Stimulated activated effector memory CD8-positive, alpha-beta T cell treated with anti-CD3 and anti-CD28 coated beads, Interleukin-12 subunit alpha, Interleukin-12 subunit beta, amount 100 ng/mL, for 72 hours (primary cell): ENCODE measurements around the gene GREB1.

Experiments
- ATAC-seq: fragments of 150-1000 bp; cut with Tn5 transposase; 2 replicates; pipeline ENCODE4 v1.10.0; 2021
- DNase-seq, 2 donors: peaks; one replicate each; pipeline ENCODE4 v3.0.0; 2021 to 2022; ENCODE audit warnings: low spot score in 2 of 2
- H3K27ac Mint-ChIP-seq: one replicate; pipeline ENCODE4 v1.8.0; 2022; ENCODE audit warnings: mild to moderate bottlenecking, mixed read lengths
- H3K36me3 Mint-ChIP-seq: one replicate; pipeline ENCODE4 v1.8.0; 2022; ENCODE audit warnings: mild to moderate bottlenecking, mixed read lengths
- H3K4me1 Mint-ChIP-seq: one replicate; pipeline ENCODE4 v1.8.0; 2022; ENCODE audit warnings: mixed read lengths
- H3K4me3 Mint-ChIP-seq: one replicate; pipeline ENCODE4 v1.8.0; 2022; ENCODE audit warnings: mild to moderate bottlenecking, mixed read lengths
- H3K9me3 Mint-ChIP-seq: one replicate; pipeline ENCODE4 v1.8.0; 2022; ENCODE audit warnings: mixed read lengths

Gene GREB1

DNA sequence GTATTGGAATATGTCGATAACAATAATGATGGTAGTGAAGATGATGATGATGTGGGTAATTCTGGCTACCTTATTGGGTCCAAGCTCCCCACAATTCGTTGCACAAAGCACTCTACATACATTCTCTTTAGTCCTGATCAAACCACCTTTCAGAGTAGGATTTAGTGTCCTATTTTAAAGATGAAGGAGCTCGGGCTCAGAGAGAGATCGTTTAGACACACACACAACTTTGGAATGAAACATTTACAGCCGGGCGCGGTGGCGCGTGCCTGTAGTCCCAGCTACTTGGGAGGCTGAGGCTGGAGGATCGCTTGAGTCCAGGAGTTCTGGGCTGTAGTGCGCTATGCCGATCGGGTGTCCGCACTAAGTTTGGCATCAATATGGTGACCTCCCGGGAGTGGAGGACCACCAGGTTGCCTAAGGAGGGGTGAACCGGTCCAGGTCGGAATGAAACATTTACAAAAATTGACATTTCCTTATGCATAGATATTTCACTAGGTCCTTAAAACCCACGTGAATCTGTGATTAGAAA lies 50.7 kb downstream of the GREB1 start:
- ATAC-seq = no peak
- peaks cover 25% of the 10 kb centered on the region for H3K4me1 Mint-ChIP-seq
- H3K9me3 Mint-ChIP-seq = no peaks in the 10 kb centered on the region
- no peak overlapping the region for H3K4me3 Mint-ChIP-seq
- peak overlapping the region; percentile 27 for H3K27ac Mint-ChIP-seq
- H3K36me3 Mint-ChIP-seq = no peaks in the 10 kb centered on the region
- DNase-seq = no peak

DNA sequence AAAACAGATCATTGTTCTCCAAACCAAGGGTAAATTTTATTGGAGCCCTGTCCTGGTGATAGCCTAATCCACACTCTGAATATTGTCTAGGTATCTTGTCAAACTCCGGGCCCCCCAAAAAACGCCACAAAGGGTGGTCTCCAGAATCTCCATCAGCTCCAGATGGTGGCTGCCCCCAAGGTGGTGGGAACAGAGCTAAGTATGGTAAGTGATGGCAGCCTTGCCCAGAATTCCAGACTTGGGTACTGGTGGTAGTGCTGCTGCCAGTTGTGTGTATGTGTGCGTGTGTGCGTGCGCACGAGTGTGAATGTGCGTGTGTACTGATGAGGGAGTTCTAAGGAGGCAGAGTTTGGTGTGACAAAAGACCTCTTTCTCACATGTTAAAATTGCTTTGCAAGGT lies 51.2 kb downstream of the GREB1 start:
- H3K27ac Mint-ChIP-seq = no peak overlapping the region

DNA sequence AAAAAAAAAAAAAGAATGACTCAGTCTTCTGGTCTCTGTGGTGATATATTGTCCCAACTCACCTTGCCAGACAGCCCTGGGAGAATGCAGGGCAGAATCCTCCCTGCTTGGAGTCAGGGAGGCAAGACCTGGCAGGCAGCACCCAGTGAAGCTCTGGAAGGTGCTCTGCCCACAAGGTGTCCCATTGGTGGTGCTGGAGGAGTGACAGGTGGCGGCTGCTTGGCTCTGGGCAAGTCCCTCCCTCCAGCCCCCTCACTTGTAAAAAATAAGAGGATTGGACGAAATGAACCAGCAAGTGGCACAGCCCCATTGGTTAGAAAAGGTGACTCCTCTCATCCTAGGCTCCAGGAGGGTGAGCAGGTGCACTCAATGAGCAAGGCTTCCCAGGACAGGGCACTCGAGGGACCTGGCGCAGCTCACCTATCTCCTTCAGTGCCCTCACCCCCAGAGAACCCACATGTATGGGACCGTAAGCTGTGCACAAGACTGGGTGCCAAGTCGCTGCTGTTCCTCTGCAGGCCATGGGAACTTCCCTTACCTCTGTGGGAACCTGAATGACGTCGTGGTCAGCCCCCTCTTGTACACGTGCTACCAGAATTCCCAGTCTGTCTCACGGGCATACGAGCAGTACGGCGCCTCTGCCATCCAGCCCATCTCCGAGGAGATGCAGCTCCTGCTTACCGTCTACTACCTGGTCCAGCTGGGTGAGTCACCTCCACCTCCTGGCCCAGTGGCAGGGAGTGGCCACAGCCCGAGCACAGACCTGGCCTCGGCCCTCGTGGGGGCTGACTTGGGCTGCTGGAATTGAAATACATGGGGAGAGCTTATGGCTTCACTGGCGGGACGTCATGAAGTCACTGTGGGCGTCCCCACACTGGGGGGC lies 54.6 kb downstream of the GREB1 start:
- Mint-ChIP-seq H3K27ac (no peak overlapping the region), H3K9me3 (no peaks in the 10 kb centered on the region), H3K36me3 (no peaks in the 10 kb centered on the region), H3K4me1 (peaks cover 11% of the 10 kb centered on the region), H3K4me3 (no peak overlapping the region)
- DNase-seq (no peak), ATAC-seq (no peak)

More for the DNA sequence above, 51.2 kb downstream of the GREB1 start:
- ATAC-seq (no peak), DNase-seq (no peak)
- Mint-ChIP-seq H3K4me1 (peaks cover 21% of the 10 kb centered on the region), H3K4me3 (no peak overlapping the region), H3K9me3 (no peaks in the 10 kb centered on the region), H3K36me3 (no peaks in the 10 kb centered on the region)

DNA sequence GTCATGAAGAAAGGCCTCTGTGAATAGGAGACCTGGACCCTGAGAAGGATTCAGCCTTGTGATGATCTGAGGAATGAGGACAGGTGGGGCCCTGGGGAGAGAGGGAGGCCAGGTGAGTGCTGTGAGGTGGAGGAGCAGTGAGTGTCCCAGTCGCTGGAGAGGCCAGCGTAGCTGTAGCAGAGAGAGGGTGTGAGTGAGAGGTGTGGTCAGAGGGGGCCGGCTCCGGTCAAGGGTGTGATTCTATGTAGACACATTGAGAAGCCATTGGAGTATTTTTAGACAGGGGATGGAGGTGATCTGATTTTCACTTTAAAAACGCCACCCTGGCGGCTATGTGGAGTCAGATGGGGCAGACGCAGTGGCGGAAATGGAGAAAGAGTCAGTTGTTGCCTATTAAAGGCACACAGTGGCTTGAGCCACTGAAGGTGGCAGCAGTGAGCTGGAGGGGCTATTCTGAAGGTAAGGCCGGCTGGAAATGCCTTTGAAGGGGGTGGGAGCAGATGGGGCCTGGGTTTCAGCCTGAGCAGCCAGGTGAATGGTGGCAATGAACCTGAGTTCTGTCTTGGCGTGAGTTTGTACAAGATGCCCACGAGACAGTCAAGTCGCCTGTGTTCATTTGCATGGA lies 55.6 kb downstream of the GREB1 start:
- no peak overlapping the region for H3K27ac Mint-ChIP-seq
- H3K4me3 Mint-ChIP-seq = no peak overlapping the region
- H3K9me3 Mint-ChIP-seq = no peaks in the 10 kb centered on the region

DNA sequence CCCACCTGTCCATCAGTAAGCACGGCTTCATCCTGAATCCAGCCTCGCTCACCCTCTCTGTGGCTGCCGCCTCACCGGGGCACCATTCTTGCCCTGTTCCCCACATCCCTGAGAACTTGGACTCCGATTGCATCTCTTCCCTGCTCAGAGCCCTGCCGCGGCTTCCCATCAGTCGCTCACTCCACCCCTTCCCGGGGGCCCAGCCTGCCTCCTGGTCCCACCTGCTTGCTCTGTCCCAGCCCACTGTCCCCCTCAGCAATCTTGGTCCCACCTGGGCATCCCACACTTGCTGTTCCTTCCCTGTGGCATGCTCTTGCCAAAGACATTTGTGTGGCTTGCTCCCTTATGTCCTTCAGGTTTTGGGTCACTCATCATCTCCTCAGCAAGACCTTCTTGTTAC lies 56.3 kb downstream of the GREB1 start:
- H3K9me3 Mint-ChIP-seq = no peaks in the 10 kb centered on the region
- no peaks in the 10 kb centered on the region for H3K4me1 Mint-ChIP-seq
- DNase-seq (no peak), ATAC-seq (no peak)
- H3K27ac Mint-ChIP-seq = no peak overlapping the region
- H3K36me3 Mint-ChIP-seq = no peaks in the 10 kb centered on the region
- no peak overlapping the region for H3K4me3 Mint-ChIP-seq

More for the DNA sequence above, 55.6 kb downstream of the GREB1 start:
- no peaks in the 10 kb centered on the region for H3K36me3 Mint-ChIP-seq
- ATAC-seq (no peak), DNase-seq (no peak)
- H3K4me1 Mint-ChIP-seq = peaks cover 2% of the 10 kb centered on the region

DNA sequence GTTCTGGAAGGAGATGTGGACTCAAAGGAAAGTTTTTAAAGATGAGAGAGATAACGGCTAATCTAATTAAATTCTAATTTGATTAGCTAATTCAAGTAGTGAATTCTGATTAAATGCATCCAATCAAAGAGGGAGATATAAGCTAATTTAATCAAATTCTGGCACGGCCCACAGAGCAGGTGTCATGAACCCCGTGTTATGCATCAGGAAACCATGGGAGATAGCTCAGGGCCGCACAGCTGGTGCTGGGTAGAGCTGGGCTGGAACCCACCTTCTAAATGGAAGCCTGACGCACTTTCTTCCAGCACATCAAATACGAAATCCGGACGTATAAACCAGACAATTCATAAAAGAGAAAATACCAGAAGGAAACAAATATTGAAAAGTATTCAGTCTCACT lies 57.2 kb downstream of the GREB1 start:
- no peak for ATAC-seq

DNA sequence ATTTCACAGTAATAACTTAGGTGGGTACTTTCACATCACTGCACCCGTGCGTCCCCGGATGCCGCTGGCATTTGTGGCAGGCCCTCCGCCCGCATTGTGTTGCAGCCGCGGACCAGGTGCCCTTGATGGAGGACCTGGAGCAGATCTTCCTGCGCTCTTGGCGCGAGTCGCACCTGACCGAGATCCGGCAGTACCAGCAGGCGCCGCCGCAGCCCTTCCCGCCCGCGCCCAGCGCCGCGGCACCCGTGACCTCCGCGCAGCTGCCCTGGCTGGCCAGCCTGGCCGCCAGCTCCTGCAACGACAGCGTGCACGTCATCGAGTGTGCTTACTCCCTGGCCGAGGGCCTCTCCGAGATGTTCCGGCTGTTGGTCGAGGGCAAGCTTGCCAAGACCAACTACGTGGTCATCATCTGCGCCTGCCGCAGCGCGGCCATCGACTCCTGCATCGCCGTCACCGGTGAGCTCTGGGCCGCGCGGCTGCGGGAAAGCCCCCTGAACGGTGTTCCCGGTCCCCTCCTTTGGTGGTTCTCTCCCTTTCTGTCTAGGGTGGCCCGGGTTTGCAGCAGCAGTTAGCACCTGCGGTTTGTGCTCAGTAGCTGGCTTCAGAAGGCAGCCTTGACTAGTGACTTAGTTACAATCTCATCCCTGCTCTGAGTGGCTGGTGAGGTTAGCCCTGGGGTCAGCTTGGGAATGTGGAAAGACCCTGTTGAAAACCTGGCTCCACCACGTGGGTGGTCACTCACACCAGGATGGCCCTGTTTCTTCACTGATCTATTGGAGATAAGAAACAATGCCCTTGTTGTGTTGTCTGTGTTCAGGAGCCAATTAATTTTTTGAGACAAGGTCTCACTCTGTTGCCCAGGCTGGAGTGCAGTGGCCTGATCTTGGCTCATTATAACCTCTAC lies 59.1 kb downstream of the GREB1 start:
- Mint-ChIP-seq H3K27ac (no peak overlapping the region), H3K36me3 (no peaks in the 10 kb centered on the region), H3K4me1 (no peaks in the 10 kb centered on the region), H3K9me3 (no peaks in the 10 kb centered on the region), H3K4me3 (no peak overlapping the region)
- DNase-seq = no peak
- no peak for ATAC-seq

More for the DNA sequence above, 57.2 kb downstream of the GREB1 start:
- Mint-ChIP-seq H3K36me3 (no peaks in the 10 kb centered on the region), H3K4me3 (no peak overlapping the region), H3K27ac (no peak overlapping the region), H3K9me3 (no peaks in the 10 kb centered on the region), H3K4me1 (no peaks in the 10 kb centered on the region)
- no peak for DNase-seq

DNA sequence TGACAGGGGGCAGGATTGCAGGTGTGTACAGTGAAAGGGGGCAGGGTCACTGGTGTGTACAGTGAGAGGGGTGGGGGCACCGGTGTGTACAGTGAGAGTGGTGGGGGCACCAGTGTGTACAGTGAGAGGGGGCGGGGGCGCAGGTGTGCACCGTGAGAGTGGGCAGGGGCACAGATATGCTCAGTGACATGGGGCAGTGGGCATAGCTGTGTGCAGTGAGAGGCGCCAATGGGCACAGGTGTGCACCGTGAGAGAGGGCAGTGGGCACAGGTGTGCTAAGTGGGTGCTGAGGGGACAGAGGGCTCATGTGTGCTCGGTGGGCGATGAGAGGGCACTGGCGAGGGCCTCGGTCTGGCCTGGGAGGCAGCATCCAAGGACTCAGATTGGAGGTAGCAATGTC lies 63.0 kb downstream of the GREB1 start:
- H3K9me3 Mint-ChIP-seq = no peaks in the 10 kb centered on the region
- DNase-seq (no peak), ATAC-seq (peak; percentile 17)
- no peak overlapping the region for H3K27ac Mint-ChIP-seq
- no peak overlapping the region for H3K4me3 Mint-ChIP-seq
- no peaks in the 10 kb centered on the region for H3K4me1 Mint-ChIP-seq
- no peaks in the 10 kb centered on the region for H3K36me3 Mint-ChIP-seq

DNA sequence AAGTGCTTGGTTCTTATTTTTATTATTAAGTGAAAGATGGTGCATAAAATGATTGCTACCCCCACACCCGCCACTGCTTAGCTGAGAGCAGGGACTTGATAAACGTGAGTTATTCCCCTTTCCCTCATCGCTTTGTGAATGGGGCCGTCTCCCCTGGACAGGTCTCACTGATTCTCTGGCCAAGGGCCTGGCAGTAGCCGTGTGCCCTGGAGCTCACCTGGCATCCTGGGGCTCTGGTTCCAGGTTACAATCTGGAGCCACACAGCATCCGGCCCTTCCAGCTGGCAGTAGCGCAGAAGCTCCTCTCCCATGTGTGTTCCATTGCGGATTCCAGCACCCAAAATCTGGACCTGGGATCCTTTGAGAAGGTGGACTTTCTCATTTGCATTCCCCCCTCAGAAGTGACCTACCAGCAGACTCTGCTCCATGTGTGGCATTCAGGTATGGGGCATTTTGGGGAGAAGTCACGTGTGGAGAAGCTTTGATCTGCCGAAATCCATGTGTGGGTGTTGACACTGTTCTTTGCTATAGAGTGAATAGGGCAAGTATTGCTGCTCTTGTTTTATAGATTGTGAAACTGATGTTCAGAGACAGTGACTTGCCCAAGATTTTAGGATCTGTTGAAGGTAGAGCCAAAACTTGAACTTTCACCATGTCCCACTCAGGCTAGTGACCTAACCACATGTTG lies 63.8 kb downstream of the GREB1 start:
- ATAC-seq (no peak), DNase-seq (no peak)
- no peak overlapping the region for H3K4me3 Mint-ChIP-seq
- H3K27ac Mint-ChIP-seq = no peak overlapping the region
- no peaks in the 10 kb centered on the region for H3K9me3 Mint-ChIP-seq
- no peaks in the 10 kb centered on the region for H3K4me1 Mint-ChIP-seq
- H3K36me3 Mint-ChIP-seq = no peaks in the 10 kb centered on the region

DNA sequence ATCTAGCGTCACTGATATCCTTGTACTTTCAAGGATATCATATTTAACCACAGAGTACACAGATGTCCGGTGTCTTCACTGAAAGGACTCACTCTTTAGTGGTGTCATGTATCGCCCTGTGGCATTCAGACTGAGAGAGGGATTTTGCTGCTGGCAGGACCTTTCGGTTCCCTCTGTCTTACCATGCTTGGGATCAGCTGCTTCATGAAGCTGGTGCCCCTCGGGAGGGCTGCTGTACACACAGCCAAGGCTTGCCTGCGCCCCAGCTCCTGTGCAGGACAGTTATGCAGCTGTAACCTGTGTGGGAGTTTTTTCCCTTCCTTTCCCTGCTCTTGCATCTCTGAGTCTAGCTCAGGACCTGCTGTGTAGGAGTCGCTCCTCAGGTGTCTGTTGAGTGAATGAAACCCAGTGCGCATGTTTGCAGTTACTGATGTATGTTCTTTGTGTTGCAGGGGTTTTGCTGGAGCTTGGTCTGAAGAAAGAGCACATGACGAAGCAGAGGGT lies 64.4 kb downstream of the GREB1 start:
- H3K4me1 Mint-ChIP-seq = no peaks in the 10 kb centered on the region

DNA sequence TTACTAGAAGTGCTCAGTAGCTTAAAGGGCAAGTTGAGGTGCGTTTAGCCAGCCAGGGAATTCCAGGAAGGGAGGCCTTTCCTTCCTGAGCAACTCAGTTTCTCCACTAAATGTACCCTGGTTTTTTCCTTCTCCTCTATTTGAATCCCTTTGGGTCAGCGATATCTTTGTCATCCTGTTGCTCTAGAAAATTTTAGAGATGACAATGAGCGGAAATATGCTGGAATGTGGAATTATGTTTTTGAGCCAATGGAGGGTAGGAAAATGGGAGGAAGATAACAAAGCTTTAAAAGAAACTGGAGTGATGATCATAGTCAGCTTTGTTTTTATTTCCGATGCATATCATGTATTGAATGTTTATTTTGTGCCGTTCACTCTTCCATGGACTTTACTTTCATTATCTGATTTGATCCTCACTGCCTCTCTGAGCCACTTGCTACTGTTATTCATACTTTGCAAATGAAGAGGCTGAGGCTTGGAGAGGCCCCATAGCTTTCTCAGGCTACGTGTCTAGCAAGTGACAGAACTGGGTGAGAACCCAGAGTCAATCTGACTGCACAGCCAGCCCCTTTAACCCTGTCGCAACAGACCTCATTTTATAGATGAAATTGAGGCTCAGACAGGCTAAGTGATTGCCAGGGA lies 68.8 kb downstream of the GREB1 start:
- no peak for ATAC-seq
- Mint-ChIP-seq H3K9me3 (no peaks in the 10 kb centered on the region), H3K4me1 (no peaks in the 10 kb centered on the region), H3K27ac (no peak overlapping the region), H3K4me3 (no peak overlapping the region), H3K36me3 (no peaks in the 10 kb centered on the region)
- no peak for DNase-seq

More for the DNA sequence above, 64.4 kb downstream of the GREB1 start:
- ATAC-seq (no peak), DNase-seq (no peak)
- no peaks in the 10 kb centered on the region for H3K36me3 Mint-ChIP-seq
- H3K4me3 Mint-ChIP-seq = no peak overlapping the region
- no peaks in the 10 kb centered on the region for H3K9me3 Mint-ChIP-seq
- no peak overlapping the region for H3K27ac Mint-ChIP-seq

DNA sequence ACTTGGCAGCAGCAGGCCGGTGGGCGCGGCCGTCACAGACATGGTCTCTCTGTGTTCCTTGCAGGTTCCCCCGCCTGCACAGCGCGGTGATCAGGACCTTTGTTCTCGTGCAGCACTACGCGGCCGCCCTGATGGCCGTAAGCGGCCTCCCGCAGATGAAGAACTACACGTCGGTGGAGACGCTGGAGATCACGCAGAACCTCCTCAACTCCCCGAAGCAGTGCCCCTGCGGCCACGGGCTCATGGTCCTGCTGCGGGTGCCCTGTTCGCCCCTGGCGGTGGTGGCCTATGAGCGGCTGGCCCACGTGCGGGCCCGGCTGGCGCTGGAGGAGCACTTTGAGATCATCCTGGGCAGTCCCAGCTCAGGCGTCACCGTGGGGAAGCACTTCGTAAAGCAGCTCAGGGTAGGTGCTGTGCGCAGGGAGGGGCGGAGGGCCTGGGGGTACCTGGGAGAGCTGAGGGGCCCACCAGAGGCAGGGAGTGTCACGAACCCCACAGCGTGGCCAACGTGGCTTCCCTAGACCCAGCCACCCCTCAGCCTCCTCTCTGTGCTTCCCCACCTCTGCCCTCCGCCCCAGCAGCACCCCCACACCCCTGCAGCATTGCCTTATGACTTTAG lies 76.9 kb downstream of the GREB1 start:
- DNase-seq (no peak), ATAC-seq (no peak)
- Mint-ChIP-seq H3K4me3 (no peak overlapping the region), H3K9me3 (no peaks in the 10 kb centered on the region), H3K4me1 (no peaks in the 10 kb centered on the region), H3K27ac (no peak overlapping the region), H3K36me3 (no peaks in the 10 kb centered on the region)

DNA sequence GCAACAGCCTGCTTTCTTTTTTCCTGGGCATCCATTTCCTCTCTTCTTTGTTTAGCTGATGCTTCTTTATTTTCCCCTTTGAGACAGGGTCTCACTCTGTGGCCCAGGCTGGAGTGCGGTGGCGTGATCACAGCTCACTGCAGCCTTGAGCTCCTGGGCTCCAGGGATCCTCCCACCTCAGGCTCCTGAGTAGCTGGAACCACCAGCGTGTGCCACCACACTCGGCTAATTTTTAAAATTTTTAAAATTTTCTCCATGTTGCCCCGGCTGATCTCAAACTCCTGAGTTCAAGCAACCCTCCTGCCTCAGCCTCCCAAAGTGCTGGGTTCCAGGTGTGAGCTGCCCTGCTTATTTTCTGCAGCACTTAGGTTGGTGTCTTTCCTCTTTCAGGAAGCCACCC lies 77.4 kb downstream of the GREB1 start:
- Mint-ChIP-seq H3K36me3 (no peaks in the 10 kb centered on the region), H3K9me3 (no peaks in the 10 kb centered on the region), H3K4me3 (no peak overlapping the region), H3K4me1 (no peaks in the 10 kb centered on the region), H3K27ac (no peak overlapping the region)
- ATAC-seq (no peak), DNase-seq (no peak)
